HG03045 (cell line): ENCODE results near the gene GTF3C2.

Experiments
- ATAC-seq: cut with Tn5 transposase; IDR thresholded peaks from one replicate; pipeline ENCODE4 v1.9.1; 2021; ENCODE audit warnings: mild to moderate bottlenecking, moderate library complexity; ENCODE audit not compliant: unreplicated experiment

The GTF3C2 gene

GRCh38 chr2:27356382-27357181 is at the start of gene GTF3C2:
TSS of gene GTF3C2 (minus strand) at chr2:27356764. CDS start at chr2:27343554, 13,210 bp downstream.
- peak; percentile 75 for ATAC-seq

- no peak for ATAC-seq
These were observed 44.0 kb upstream of the GTF3C2 start for GRCh38 chr2:27400348-27401135.

- no peak for ATAC-seq
These were observed 42.4 kb upstream of the GTF3C2 start for GRCh38 chr2:27398962-27399361.

- ATAC-seq, result no peak
These were observed 36.7 kb upstream of the GTF3C2 start for GRCh38 chr2:27393225-27393624.

GRCh38 chr2:27390822-27391679 is 34.5 kb upstream of the GTF3C2 start:
- no peak for ATAC-seq

- no peak for ATAC-seq
These were observed 25.1 kb upstream of the GTF3C2 start for GRCh38 chr2:27381577-27382181.

GRCh38 chr2:27380626-27381545 is 24.3 kb upstream of the GTF3C2 start, which contains the start of gene ZNF513:
TSS of gene ZNF513 (minus strand) at chr2:27380734. CDS start at chr2:27380526, 208 bp downstream.
- ATAC-seq, result peak; percentile 76

GRCh38 chr2:27379836-27380625 is 23.5 kb upstream of the GTF3C2 start:
- no peak for ATAC-seq

GRCh38 chr2:27379383-27379835 is 22.8 kb upstream of the GTF3C2 start:
- ATAC-seq, result no peak

GRCh38 chr2:27378809-27379290 is 22.3 kb upstream of the GTF3C2 start:
- ATAC-seq, result no peak

- no peak for ATAC-seq
These were observed 21.7 kb upstream of the GTF3C2 start for GRCh38 chr2:27378096-27378808.

GRCh38 chr2:27377618-27378095 is 21.1 kb upstream of the GTF3C2 start:
- ATAC-seq, result no peak

GRCh38 chr2:27376866-27377617 is 20.5 kb upstream of the GTF3C2 start:
- ATAC-seq, result no peak

- no peak for ATAC-seq
These were observed 19.7 kb upstream of the GTF3C2 start for GRCh38 chr2:27376151-27376865.

- no peak for ATAC-seq
These were observed 19.0 kb upstream of the GTF3C2 start for GRCh38 chr2:27375513-27376099.

GRCh38 chr2:27373567-27373966 is 17.0 kb upstream of the GTF3C2 start:
- no peak for ATAC-seq
